NCI-H1694 (cell line): ENCODE measurements around the gene MMP24OS.

Source experiments
- DNase-seq: peaks from one replicate; lab custom pipeline; 2025; lab: John Stamatoyannopoulos, UW

MMP24OS gene

GRCh38 chr20:35251613-35251940 lies 26.3 kb downstream of the MMP24OS start:
- DNase-seq: no peak

DNA sequence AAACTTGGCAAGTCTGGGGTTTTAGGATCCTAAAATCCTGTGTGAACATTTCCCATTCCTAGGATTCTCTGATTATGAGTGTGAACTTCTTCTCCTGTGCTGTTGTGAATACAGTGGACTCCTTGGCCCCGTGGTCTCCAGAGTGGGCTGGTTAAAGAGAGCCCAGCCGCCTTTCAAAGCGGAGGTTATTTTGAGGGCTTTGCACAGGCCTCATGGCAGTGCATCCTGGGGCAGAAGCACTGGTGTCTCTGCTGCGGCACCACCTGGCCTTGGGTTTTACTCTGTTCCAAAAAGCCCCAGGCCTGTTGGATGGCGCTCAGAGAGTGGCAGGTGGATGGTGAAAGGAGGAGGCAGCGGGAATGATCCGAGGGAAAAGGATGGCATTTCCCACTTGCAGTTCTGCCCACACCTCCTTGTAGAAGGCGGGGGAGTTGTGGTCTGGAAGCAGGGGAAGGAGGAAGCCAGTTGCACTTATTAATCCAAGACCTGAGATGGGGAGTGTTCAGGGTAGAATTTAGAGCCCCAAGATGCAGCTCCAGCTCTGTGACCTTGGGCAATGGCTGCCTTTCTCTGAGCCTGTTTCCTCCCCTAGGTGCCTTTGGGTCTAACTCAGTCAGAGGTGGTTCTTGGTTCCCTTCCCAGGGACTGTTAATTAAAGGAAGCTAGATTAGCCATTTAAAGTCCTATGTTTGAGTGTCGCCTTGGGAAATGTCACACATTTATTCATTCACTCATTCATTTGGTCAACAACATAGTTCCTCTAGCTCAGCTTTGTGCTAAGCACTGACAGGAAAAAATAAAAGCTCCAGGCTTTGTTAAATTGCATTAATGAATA lies 29.1 kb downstream of the MMP24OS start:
- no peak for DNase-seq

DNA sequence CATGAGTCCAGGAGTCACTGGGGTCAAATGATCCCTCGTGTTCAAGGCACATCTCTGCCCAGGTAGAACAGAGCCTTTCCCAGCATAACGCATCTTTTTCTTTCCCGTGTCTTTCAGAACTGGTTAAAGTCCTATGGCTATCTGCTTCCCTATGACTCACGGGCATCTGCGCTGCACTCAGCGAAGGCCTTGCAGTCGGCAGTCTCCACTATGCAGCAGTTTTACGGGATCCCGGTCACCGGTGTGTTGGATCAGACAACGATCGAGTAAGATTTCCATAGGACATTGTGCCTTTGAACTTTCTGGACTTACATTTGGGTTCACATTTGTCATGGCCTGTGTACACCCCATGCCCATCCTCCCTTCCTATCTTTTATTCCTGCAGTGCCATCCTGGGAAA lies 31.2 kb downstream of the MMP24OS start:
- no peak for DNase-seq

- DNase-seq: no peak
Measured at GRCh38 chr20:35243986-35244385, 33.9 kb downstream of the MMP24OS start.

DNA sequence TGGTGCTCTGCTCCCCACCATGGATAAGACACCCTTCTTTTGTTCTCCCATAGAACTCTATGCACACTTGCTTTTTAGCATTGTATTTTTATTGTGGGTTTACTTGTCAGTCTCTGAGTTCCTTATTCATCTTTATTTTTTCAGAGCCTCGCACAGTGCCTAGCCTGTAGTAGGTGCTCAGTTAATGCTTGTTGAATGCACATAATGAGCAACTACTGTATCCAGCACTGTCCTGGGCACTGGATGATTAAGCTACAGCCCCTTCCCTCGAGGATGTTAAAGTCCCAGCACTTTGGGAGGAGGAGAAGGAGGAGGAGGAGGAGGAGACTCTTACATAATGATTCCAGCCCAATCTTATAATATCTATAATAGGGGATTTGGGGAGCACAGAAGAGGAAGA lies 34.6 kb downstream of the MMP24OS start:
- DNase-seq: no peak

DNA sequence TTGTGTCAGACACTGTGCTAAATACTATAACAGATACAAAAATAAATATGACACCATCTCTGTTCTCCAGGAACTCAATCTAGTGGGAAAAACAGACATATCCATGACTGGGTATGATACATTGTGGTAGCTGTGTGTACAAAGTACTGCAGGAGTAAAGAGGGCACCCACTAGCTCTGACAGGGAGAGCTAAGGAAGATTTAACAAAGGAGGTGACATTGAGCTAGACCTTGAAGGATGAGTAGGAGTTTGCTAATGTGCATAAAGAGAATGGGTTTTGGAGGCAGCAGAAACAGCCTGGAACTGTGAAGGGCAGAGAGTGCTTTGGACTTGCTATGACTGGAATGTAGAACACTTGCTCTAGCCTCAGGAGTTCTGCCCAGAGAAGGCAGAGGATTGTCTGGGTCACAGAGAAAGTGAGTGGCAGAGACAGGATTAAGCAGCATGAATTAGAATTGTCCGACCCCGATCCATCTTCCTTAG lies 37.1 kb downstream of the MMP24OS start:
- no peak for DNase-seq

GRCh38 chr20:35240083-35240810 lies 37.7 kb downstream of the MMP24OS start:
- no peak for DNase-seq

- DNase-seq: no peak
Measured at GRCh38 chr20:35238735-35239134, 39.2 kb downstream of the MMP24OS start.

DNA sequence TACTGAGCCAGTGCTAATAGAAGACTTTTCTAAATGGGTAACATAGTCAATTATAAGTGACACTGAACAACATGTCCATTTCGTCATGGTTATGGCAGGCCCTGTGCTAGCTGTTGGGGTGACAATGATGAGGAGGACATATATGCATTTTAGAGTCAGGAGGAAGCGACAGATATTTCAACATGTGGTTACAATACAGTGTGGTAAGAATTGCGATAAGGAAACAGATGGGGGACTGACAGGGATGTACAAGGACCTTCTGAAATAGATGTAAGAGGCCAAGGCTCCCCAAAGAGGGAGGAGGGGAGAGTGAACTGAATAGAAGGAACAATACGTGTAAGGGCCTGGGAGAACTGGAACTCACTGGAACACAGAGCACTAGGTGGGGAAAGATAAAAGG lies 39.8 kb downstream of the MMP24OS start:
- DNase-seq: no peak

DNA sequence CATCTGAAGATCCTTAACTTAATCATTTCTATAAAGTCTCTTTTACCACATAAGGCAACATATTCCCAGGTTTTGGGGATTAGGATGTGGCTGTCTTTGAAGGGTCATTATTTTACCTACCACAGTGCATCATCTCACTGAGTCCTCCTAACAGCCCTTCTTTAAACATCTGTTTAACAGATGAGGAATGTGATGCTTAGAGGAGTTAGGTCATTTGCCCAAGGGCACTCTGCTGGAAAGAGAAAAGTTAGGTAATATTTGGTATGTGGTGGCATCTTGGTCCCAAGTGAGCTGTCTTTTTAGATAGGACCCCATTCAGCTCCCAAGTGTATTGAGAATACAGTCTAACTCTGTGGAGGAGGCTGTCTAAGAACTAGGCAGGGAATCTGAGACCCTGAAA lies 40.4 kb downstream of the MMP24OS start:
- DNase-seq: no peak

DNA sequence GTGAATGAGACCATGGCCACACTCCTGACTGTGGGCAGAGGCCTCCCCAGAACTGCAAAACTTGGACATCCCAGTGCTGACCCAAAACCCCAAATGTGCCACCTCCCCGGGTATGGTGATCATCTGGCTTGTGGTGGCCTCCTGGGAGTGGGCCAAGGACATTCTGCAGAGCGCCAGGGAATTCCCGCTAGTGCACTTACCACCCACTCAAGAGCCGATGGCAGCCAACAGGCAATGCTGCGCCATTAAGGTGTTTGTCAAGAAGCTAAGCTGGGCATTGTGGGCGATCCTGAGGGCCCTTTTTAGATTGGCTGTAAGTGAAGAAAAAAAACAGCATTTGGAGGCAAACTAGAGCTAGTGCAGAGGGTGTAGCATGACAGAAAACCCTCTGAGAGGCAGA lies 42.0 kb downstream of the MMP24OS start:
- no peak for DNase-seq

GRCh38 chr20:35232575-35232974 lies 45.3 kb downstream of the MMP24OS start:
- DNase-seq: no peak

DNA sequence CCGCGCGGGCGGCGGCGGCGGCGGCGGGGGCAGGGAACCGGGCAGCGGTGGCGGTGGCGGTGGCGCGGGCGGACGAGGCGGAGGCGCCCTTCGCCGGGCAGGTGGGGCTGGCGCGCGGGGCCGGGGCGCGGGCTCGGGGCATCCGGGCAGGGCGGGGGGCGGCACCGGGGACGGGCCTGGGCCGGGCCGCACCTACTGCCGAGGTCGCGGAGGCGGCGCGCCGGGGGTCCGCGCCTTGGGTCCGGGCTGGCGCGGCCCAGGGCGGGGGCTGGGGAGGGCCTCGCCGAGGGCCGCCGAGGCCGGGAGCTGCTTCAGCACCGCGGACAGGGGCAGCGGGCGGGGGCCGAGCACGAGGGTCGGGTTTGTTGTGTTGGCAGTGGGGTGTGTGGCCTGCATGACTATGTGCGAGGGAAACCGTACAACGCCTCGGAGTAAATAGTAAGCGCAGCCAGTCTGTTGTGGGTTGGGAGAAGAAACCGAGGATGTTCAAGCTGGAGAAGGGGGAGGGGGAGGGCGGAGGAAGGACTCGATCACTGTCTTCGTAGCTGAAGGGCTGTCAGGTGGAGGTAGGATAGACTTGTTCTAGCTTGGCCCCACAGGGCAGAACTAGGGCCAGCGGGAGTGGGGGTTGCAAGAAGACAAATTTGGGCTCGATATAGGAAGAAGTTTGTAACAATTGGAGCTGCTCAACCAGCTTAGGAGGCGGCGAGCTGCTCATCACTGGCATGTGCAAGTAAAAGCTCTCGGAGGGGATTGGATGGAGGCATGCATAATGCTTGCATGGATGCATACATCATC lies 50.8 kb downstream of the MMP24OS start:
- no peak for DNase-seq
